Ascending aorta (tissue), 2 donors: ENCODE data around the gene ZNF804A. TPM values are rescaled to one million over a fixed set of nuclear protein-coding genes. Genes with fewer than 3 reads are reported as not detected.

Source experiments
- DNase-seq, 2 donors: peaks; one replicate each; pipeline ENCODE4 v3.0.0-alpha.2; 2019; ENCODE audit warnings: low spot score in 2 of 2
- H3K27ac ChIP-seq, 2 donors: fragments of 200-600 bp; sonication (generic); one replicate each; pipeline ENCODE4 v1.5.1; 2016 to 2017; ENCODE audit warnings: mild to moderate bottlenecking in 1 of 2
- H3K27me3 ChIP-seq: fragments of 200-600 bp; sonication (generic); one replicate; pipeline ENCODE4 v1.5.1; 2017
- H3K36me3 ChIP-seq, 2 donors: fragments of 200-600 bp; sonication (generic); one replicate each; pipeline ENCODE4 v1.5.1; 2016
- H3K4me1 ChIP-seq, 2 donors: fragments of 200-600 bp; sonication (generic); one replicate each; pipeline ENCODE4 v1.5.1; 2016 to 2017; ENCODE audit warnings: mild to moderate bottlenecking in 1 of 2
- H3K4me3 ChIP-seq, 2 donors: fragments of 200-600 bp; sonication (generic); one replicate each; pipeline ENCODE4 v1.5.1; 2016 to 2017; ENCODE audit warnings: mild to moderate bottlenecking in 1 of 2
- H3K9me3 ChIP-seq, 2 donors: fragments of 200-600 bp; sonication (generic); one replicate each; pipeline ENCODE4 v1.5.1; 2016
- CTCF ChIP-seq, 3 experiments: fragments of 200-600 bp in 2 of 3; fragments of 450-650 bp in 1 of 3; sonication (generic) in 2 of 3; IDR thresholded peaks; one replicate each; pipeline ENCODE4 v1.5.1; 2016 to 2019; ENCODE audit warnings: antibody characterized with exemption in 3 of 3, mild to moderate bottlenecking in 1 of 3, moderate library complexity in 1 of 3
- intact Hi-C: fragments of 100-400 bp; cut with DNase I; formaldehyde crosslinking; loops from one replicate; pipeline ENCODE4 v1.15.1; 2023
- total RNA-seq: library from RNA; depleted of rRNA; stranded (reverse); fragments of >200 nt; gene quantifications from one replicate; pipeline ENCODE4 v1.1.0, GENCODE V29; 2016

ZNF804A gene
- total RNA-seq, 1 donor from 2014 or later, result not detected

DNA sequence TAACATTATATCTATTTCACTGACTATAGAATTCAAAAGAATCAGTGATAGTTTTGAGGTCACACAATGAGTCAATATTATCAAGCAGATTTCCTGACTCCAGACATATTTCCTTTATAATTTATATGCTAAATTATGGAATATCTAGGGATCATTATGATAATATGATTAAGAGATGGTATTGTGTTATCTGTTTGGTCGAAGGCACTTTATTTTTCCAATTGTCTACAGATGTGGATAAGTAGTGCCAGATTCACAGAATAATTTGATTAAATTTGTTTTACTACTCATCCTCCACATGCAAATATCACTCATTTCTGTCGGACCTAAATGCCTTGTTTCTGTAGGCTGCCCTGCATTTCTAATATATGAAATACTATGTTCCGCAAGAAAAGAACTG, 4.4 kb downstream of the ZNF804A start:
- H3K27ac ChIP-seq, result no peak overlapping the region
- no peaks in the 10 kb centered on the region for H3K27me3 ChIP-seq
- H3K9me3 ChIP-seq, result no peaks in the 10 kb centered on the region
- H3K4me1 ChIP-seq, result peaks cover 0 to 2% of the 10 kb centered on the region in 2 donors
- H3K4me3 ChIP-seq, result no peak overlapping the region
- no peak for TF ChIP-seq CTCF (IDR thresholded peaks at IDR 0.05)
- no peaks in the 10 kb centered on the region for H3K36me3 ChIP-seq
- DNase-seq, result no peak
- intact Hi-C loops, result no loop called here

GRCh38 chr2:184610891-184611290, 12.6 kb downstream of the ZNF804A start:
- H3K27me3 ChIP-seq, result no peaks in the 10 kb centered on the region
- no peak overlapping the region for H3K4me3 ChIP-seq
- no peaks in the 10 kb centered on the region for H3K36me3 ChIP-seq
- H3K9me3 ChIP-seq, result no peaks in the 10 kb centered on the region
- no peak overlapping the region for H3K27ac ChIP-seq
- no peak for DNase-seq
- no peaks in the 10 kb centered on the region for H3K4me1 ChIP-seq
- intact Hi-C loops, result no loop called here
- TF ChIP-seq CTCF (IDR thresholded peaks at IDR 0.05), result no peak

- no peak for DNase-seq
- H3K9me3 ChIP-seq, result no peaks in the 10 kb centered on the region
- H3K36me3 ChIP-seq, result no peaks in the 10 kb centered on the region
- intact Hi-C loops, result no loop called here
- no peaks in the 10 kb centered on the region for H3K27me3 ChIP-seq
- no peak overlapping the region for H3K4me3 ChIP-seq
- TF ChIP-seq CTCF (IDR thresholded peaks at IDR 0.05), result no peak
- no peaks in the 10 kb centered on the region for H3K4me1 ChIP-seq
- no peak overlapping the region for H3K27ac ChIP-seq
Measured at GRCh38 chr2:184611361-184612085, 13.2 kb downstream of the ZNF804A start.

- no peaks in the 10 kb centered on the region for H3K4me1 ChIP-seq
- H3K27me3 ChIP-seq, result no peaks in the 10 kb centered on the region
- DNase-seq, result no peak
- H3K9me3 ChIP-seq, result no peaks in the 10 kb centered on the region
- H3K27ac ChIP-seq, result no peak overlapping the region
- intact Hi-C loops, result no loop called here
- H3K4me3 ChIP-seq, result no peak overlapping the region
- no peak for TF ChIP-seq CTCF (IDR thresholded peaks at IDR 0.05)
- H3K36me3 ChIP-seq, result no peaks in the 10 kb centered on the region
Measured at GRCh38 chr2:184620367-184620766, 22.0 kb downstream of the ZNF804A start.

GRCh38 chr2:184624311-184624710, 26.0 kb downstream of the ZNF804A start:
- DNase-seq, result no peak
- H3K4me3 ChIP-seq, result no peak overlapping the region
- no peak for TF ChIP-seq CTCF (IDR thresholded peaks at IDR 0.05)
- H3K36me3 ChIP-seq, result no peaks in the 10 kb centered on the region
- H3K4me1 ChIP-seq, result no peaks in the 10 kb centered on the region
- no peak overlapping the region for H3K27ac ChIP-seq
- no peaks in the 10 kb centered on the region for H3K9me3 ChIP-seq
- H3K27me3 ChIP-seq, result no peaks in the 10 kb centered on the region
- intact Hi-C loops, result no loop called here

GRCh38 chr2:184628051-184628450, 29.7 kb downstream of the ZNF804A start:
- no peak for TF ChIP-seq CTCF (IDR thresholded peaks at IDR 0.05)
- H3K36me3 ChIP-seq, result no peaks in the 10 kb centered on the region
- intact Hi-C loops, result no loop called here
- H3K4me1 ChIP-seq, result no peaks in the 10 kb centered on the region
- no peak overlapping the region for H3K4me3 ChIP-seq
- no peak overlapping the region for H3K27ac ChIP-seq
- H3K9me3 ChIP-seq, result no peaks in the 10 kb centered on the region
- no peaks in the 10 kb centered on the region for H3K27me3 ChIP-seq
- DNase-seq, result no peak
